ENCODE measurements around the gene CABP1.
"Not testable (repeated sequence)": the region's sequence is repeated elsewhere in the genome, so short reads cannot be mapped to it uniquely, and the experiment has no call there.

CABP1 gene

GRCh38 chr12:120668868-120669840 is 28.7 kb downstream of the CABP1 start:
- DNase-seq, result no peak

GRCh38 chr12:120670237-120670636 is 29.8 kb downstream of the CABP1 start:
- not testable (repeated sequence) for DNase-seq

- DNase-seq, result no peak
Measured at GRCh38 chr12:120670667-120671066, 30.2 kb downstream of the CABP1 start.

GRCh38 chr12:120674097-120674636 is 33.7 kb downstream of the CABP1 start:
- no peak for DNase-seq

- no peak for DNase-seq
Measured at GRCh38 chr12:120677765-120678473, 37.5 kb downstream of the CABP1 start.

- no peak for DNase-seq
Measured at GRCh38 chr12:120678572-120678971, 38.1 kb downstream of the CABP1 start.

DNA sequence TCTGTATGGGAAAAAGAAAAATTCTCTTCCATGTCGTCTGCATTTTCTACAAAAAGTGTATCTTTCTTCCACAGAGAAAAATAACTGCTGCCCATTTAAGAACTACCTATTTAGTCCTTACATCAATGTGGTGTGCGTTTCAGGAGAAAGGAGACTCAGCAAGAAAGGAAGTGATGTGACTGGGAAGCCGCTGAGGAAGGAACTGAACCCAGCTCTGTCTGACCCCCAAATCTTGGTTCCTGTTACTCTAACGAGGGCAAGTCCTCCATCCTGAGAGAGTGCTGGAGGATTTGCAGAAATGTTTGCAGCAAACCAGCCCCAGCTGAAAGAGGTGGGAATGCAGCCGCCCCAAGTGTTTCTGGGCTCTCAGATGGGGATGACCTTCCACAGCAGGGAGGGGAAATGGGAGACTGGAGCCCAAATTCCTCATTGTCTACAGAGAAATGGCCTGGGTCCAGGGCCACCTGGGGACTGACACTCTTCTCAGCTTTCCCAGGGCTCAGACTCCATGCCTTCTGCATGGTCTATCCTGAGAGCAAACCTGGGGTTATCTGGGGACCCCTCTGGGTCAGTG is 39.8 kb downstream of the CABP1 start:
- DNase-seq, result no peak

- no peak for DNase-seq
Measured at GRCh38 chr12:120684523-120684932, 44.1 kb downstream of the CABP1 start.

- no peak for DNase-seq
Measured at GRCh38 chr12:120685522-120685921, 45.1 kb downstream of the CABP1 start.

- DNase-seq, result peak; percentile 97
Measured at GRCh38 chr12:120686151-120686689, 45.8 kb downstream of the CABP1 start.

GRCh38 chr12:120686690-120687577 is 46.5 kb downstream of the CABP1 start, which contains the start of gene MLEC:
Gene MLEC (plus strand): TSS chr12:120687149. CDS start chr12:120687297, 148 bp downstream.
- peak; percentile 96 for DNase-seq

DNA sequence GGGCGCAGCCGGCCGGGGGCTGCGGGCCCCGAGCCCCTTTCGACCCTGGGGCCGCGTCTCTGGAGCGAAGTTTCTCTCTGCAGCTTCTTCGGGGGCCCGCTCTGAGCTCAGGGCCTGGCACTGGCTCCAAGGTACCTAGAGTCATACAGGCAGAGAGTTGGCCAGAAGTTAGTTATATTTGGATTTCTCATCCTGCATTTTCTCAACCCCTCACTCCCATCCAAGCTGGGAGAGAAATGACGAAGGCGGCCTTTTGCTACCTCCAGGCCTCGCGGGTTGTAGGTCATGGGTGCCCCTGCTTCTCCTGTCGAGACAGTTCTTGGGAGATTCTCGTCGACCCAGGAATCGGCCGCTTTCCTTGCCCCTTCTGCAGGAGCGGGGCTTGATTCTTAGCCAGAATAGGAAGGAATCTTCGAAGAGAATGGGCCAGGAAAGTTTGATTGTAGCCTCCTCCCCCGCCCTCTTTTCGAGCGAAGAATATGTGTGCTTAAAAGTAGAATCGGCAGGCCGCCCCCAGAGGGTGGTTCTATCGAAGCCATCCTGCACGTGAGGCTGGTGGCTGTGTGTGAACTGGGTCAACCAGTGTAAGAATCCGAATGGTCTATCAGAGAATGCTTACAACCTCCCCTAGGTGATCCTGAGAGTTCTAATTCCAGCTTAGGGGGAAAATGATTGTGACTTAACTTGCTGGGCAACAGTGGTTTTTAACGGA is 47.3 kb downstream of the CABP1 start:
- no peak for DNase-seq

- no peak for DNase-seq
Measured at GRCh38 chr12:120688527-120689071, 48.2 kb downstream of the CABP1 start.

- DNase-seq, result no peak
Measured at GRCh38 chr12:120689397-120690082, 49.1 kb downstream of the CABP1 start.

GRCh38 chr12:120690083-120690450 is 49.6 kb downstream of the CABP1 start:
- no peak for DNase-seq

DNA sequence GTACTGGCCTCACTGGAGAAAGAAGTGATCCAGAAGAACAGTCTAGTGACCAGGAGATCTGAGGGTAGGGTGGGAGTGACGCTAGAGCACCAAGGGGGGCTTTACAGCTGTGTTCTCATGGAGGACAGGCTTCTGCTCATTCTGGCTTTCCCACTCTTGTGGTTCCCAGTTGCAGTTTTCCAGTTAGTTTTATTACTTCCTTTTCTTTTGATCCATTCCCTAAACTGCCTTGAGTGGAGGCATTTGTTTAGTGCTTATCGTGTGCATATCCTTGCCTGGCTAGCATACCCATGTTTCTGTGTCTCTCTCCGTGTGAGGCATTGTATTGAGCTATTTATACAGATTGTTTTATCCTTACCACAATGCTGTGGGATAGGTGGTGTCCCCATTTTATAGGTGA is 50.6 kb downstream of the CABP1 start:
- DNase-seq, result no peak

DNA sequence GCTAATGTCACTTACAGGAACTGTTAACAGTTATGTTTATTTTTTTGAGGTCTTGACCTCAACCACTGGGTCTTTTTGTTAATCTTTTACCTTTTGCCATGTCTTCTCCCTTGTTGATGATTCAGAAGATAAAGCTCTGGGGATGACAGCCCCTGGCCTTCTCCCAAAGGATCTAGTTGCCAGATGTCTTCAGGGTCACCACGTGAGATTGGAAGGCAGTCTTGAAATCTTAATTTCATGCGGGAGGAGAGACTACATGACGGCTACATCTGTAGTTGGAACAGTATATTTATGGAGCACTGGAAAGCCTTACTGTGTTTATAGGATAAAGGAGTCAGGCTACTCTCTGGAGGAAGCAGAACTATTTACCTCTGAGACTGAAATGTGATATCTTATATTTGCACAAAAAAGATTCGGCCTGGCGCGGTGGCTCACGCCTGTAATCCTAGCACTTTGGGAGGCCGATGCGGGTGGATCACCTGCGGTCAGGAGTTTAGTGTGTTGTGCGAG is 52.2 kb downstream of the CABP1 start:
- no peak for DNase-seq

DNA sequence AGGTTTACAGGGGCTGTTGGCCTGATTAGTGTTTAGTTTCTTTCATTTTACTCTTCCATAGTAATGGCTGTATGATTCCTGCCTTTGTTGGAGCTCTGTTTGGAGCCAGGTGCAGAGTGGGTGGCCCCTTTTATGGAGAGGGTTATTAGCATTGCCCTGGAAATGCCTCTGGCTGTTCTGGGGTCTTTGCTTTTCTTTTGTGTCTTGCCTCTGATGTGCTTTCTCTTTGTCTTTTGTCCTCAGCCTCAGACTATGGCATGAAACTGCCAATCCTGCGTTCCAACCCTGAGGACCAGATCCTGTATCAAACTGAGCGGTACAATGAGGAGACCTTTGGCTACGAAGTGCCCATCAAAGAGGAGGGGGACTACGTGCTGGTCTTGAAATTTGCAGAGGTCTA is 53.4 kb downstream of the CABP1 start:
- no peak for DNase-seq

DNA sequence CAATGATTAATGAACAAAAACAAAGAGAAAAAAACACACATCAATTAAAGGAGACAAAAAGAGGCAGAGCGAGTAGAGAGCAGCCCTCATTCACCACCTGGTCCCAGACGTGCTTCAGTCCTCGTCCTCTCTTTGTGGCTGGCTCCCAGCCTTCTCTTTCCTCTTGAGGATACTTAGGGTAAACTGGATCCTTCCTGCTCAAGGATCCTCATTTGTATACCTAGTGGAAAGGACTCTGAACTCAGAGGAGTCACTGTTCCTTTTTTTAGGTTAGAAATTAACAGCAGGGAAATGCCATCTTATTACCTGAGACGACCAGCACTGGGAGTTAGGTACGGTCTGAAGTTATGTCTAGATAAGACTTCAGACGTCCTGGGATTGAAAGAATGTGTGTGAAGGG is 56.2 kb downstream of the CABP1 start:
- no peak for DNase-seq

- no peak for DNase-seq
Measured at GRCh38 chr12:120697344-120697743, 56.9 kb downstream of the CABP1 start.

All from DMS153 (cell line).